ENCODE data around the gene SS18L1.

DNA sequence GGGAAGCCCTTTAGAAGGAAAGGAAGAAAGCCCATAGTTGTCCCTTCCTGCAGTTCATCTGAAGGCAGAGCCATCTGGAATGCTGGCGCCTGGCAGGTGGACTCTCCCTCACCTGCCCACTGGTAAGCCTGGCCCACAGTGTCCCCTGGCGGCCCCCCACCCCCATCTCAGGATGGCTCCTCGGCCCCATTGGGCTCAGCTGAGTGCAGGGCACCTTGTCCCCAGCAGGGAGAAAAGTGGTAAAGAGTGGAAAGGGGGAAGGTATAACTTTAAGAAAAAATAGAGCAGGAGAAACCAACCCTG is 12.6 kb downstream of the SS18L1 start:
- TF ChIP-seq, protein P1, sequence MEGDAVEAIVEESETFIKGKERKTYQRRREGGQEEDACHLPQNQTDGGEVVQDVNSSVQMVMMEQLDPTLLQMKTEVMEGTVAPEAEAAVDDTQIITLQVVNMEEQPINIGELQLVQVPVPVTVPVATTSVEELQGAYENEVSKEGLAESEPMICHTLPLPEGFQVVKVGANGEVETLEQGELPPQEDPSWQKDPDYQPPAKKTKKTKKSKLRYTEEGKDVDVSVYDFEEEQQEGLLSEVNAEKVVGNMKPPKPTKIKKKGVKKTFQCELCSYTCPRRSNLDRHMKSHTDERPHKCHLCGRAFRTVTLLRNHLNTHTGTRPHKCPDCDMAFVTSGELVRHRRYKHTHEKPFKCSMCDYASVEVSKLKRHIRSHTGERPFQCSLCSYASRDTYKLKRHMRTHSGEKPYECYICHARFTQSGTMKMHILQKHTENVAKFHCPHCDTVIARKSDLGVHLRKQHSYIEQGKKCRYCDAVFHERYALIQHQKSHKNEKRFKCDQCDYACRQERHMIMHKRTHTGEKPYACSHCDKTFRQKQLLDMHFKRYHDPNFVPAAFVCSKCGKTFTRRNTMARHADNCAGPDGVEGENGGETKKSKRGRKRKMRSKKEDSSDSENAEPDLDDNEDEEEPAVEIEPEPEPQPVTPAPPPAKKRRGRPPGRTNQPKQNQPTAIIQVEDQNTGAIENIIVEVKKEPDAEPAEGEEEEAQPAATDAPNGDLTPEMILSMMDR (conservative IDR thresholded peaks at IDR 0.05; ENCODE audit: low read depth, low read length): no peak
- TF ChIP-seq EZH2 (IDR thresholded peaks at IDR 0.05; ENCODE audit: borderline replicate concordance, low read depth, low read length, poor library complexity, severe bottlenecking): no peak

All from A673 (cell line).